ENCODE measurements around the gene PSENEN.

- TF ChIP-seq CTCF (IDR thresholded peaks at IDR 0.05), result no peak
- TF ChIP-seq POLR2A (IDR thresholded peaks at IDR 0.05), result no peak
Observed at GRCh38 chr19:35713506-35713850, 32.0 kb upstream of the PSENEN start.
